Tibial artery (tissue), 4 donors: ENCODE data around the gene LGALS7B.

ENCODE experiments used
- DNase-seq, 2 donors: peaks; one replicate each; pipeline ENCODE4 v3.0.0-alpha.2; 2019
- H3K27ac ChIP-seq, 2 donors: fragments of 200-600 bp; sonication (generic) in 1 of 2; 1 replicate in 1 of 2; 2 replicates in 1 of 2; pipeline ENCODE4 v1.5.1; 2018 to 2019; ENCODE audit warnings: mild to moderate bottlenecking in 1 of 2
- H3K27me3 ChIP-seq, 2 donors: fragments of 200-600 bp; sonication (generic) in 1 of 2; one replicate each; pipeline versions ENCODE4 v1.5.1 to v1.6.0; 2016 to 2019
- H3K36me3 ChIP-seq, 3 donors: fragments of 200-600 bp; sonication (generic) in 2 of 3; one replicate each; pipeline ENCODE4 v1.5.1; 2016 to 2019; ENCODE audit warnings: mild to moderate bottlenecking in 2 of 3
- H3K4me1 ChIP-seq, 4 donors: fragments of 200-600 bp; sonication (generic) in 2 of 4; 1 replicate in 3 of 4; 2 replicates in 1 of 4; pipeline ENCODE4 v1.5.1; 2016 to 2019
- H3K4me3 ChIP-seq, 2 donors: fragments of 200-600 bp; sonication (generic) in 1 of 2; 1 replicate in 1 of 2; 2 replicates in 1 of 2; pipeline ENCODE4 v1.5.1; 2018 to 2019; ENCODE audit warnings: mild to moderate bottlenecking in 2 of 2
- H3K9me3 ChIP-seq, 3 donors: fragments of 200-600 bp; sonication (generic) in 1 of 3; one replicate each; pipeline ENCODE4 v1.5.1; 2016 to 2019
- intact Hi-C: fragments of 100-400 bp; cut with DNase I; formaldehyde crosslinking; loops from one replicate; pipeline ENCODE4 v1.15.0; 2023; ENCODE audit warnings: low total_unique reads
- TF ChIP-seq, protein P1 (sequence below), 2 experiments: fragments of 200-600 bp in 1 of 2; fragments of 450-650 bp in 1 of 2; IDR thresholded peaks; one replicate each; pipeline ENCODE4 v1.5.1; 2017 to 2019; ENCODE audit warnings: antibody characterized with exemption in 2 of 2, mild to moderate bottlenecking in 1 of 2, moderate library complexity in 1 of 2

The LGALS7B gene

DNA sequence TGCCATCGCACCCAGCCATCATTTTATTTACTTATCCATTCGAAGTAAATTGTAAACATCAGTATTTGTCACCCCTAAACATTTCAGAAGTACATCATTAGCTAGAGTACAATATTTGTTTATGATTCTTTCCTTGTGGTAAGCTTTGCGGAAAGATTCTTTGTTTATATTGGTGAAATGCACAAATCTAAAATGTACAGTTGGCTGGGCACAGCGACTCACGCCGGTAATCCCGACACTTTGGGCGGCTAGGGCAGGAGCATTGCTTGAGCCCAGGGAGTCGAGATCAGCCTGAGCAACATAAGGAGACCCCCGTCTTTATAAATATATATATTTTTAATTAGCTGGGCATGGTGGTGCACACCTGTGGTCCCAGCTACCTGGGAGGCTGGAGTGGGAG, 10.1 kb downstream of the LGALS7B start:
- TF ChIP-seq, protein P1, sequence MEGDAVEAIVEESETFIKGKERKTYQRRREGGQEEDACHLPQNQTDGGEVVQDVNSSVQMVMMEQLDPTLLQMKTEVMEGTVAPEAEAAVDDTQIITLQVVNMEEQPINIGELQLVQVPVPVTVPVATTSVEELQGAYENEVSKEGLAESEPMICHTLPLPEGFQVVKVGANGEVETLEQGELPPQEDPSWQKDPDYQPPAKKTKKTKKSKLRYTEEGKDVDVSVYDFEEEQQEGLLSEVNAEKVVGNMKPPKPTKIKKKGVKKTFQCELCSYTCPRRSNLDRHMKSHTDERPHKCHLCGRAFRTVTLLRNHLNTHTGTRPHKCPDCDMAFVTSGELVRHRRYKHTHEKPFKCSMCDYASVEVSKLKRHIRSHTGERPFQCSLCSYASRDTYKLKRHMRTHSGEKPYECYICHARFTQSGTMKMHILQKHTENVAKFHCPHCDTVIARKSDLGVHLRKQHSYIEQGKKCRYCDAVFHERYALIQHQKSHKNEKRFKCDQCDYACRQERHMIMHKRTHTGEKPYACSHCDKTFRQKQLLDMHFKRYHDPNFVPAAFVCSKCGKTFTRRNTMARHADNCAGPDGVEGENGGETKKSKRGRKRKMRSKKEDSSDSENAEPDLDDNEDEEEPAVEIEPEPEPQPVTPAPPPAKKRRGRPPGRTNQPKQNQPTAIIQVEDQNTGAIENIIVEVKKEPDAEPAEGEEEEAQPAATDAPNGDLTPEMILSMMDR (IDR thresholded peaks at IDR 0.05) = no peak
- Histone ChIP-seq H3K9me3 (no peaks in the 10 kb centered on the region), H3K4me1 (no peaks in the 10 kb centered on the region), H3K4me3 (no peak overlapping the region), H3K36me3 (peaks cover 0 to 11% (median 0%) of the 10 kb centered on the region in 3 donors), H3K27me3 (no peaks in the 10 kb centered on the region), H3K27ac (no peak overlapping the region)
- no peak for DNase-seq
- intact Hi-C loops = no loop called here

DNA sequence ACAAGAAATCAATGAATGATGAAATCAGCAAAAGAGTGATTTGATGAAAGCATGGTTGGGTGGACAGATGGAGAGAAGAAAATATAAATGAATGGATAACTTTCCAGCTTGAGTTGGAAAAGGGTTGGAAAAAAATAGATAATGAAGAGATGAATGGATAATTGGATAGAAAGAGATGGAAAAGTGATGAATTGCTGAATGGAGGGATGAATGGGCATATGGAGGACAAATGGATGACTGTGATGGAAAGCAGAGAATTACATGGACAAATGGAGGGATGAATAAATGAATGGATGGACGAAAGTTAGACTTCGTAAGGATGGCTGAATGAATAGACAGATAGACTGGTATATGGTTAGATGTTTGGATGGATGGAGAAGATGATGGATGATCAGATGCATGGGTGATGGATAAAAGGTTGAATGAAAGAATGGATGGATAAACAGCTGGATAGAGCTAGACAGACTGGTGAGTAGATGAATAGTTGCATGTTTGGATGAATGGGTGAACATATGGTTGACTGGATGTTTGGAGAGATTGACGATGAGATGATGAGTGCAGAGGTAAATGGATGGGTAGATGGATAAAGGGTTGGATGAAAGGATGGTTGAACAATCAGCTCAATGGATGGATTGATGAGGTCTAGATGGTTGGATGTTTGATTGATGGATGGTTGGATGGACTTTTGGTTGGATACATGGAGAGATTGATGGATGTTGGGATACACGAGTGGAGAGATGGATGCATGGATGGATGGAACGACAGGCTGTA, 11.8 kb downstream of the LGALS7B start:
- intact Hi-C loops = no loop called here
- Histone ChIP-seq H3K4me1 (no peaks in the 10 kb centered on the region), H3K4me3 (no peak overlapping the region), H3K9me3 (no peaks in the 10 kb centered on the region), H3K27me3 (no peaks in the 10 kb centered on the region), H3K36me3 (peaks cover 0 to 11% (median 0%) of the 10 kb centered on the region in 3 donors), H3K27ac (no peak overlapping the region)
- TF ChIP-seq, protein P1 (IDR thresholded peaks at IDR 0.05) = no peak
- DNase-seq = no peak

DNA sequence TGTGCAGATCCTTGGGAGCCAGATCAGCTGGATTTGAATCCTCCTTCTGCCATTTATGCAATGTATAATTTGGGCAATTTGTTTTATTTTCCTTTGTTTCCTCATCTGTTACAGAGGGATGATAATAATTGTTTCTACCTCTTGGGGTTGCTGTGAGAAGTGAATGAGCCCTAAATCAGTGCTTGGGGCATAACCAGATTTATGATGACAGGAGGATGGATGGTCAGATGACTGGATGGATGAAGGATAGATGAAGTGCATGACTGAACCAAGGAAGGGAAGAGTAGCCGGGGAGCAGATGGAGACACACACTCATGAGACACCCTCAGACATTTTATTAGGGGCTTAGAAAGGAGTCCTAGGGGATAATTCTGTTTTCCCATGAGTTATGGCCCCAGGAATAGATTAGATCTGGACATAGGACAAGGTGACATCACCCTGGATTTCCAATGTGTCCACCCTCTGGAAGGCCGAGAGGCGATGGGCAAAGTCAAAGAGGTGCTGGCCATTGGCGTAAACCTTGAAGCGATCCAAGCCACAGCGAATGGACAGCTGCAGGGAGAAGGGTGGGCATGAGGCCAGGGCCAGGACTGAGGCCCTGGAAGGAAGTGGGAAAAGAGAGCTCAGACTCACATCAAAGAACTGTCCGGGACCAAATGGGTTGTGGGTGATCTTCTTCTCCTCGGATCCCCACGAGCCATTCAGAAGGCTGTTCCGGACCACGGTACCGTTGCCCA, 12.5 kb downstream of the LGALS7B start:
- Histone ChIP-seq H3K27ac (no peak overlapping the region), H3K27me3 (no peaks in the 10 kb centered on the region), H3K9me3 (no peaks in the 10 kb centered on the region), H3K4me1 (no peaks in the 10 kb centered on the region), H3K4me3 (no peak overlapping the region), H3K36me3 (peaks cover 0 to 11% (median 0%) of the 10 kb centered on the region in 3 donors)
- TF ChIP-seq, protein P1 (IDR thresholded peaks at IDR 0.05) = no peak
- intact Hi-C loops = no loop called here
- no peak for DNase-seq

DNA sequence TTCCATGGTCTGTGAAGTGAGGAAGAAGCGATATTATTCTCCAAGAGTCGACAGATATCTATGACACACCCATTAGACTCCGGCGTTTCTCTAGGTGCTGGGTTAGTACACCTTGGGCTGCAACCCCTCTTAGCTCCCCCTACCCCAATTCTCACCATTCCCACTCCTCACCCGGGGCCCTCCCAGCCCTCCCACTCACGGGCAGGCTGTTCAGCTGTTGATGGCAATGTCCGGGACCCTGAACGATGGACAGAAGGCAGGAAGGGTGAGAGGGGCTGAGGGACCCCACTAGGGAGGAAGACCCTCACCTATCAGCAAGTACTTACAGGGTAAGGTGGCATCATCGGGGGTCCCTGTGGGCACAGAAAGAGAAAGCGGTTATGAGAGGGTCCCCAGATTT, 14.5 kb downstream of the LGALS7B start:
- Histone ChIP-seq H3K27me3 (no peaks in the 10 kb centered on the region), H3K27ac (no peak overlapping the region), H3K4me3 (no peak overlapping the region), H3K4me1 (no peaks in the 10 kb centered on the region), H3K9me3 (no peaks in the 10 kb centered on the region), H3K36me3 (peaks cover 0 to 11% (median 0%) of the 10 kb centered on the region in 3 donors)
- TF ChIP-seq, protein P1 (IDR thresholded peaks at IDR 0.05) = no peak
- DNase-seq = no peak
- intact Hi-C loops = no loop called here

DNA sequence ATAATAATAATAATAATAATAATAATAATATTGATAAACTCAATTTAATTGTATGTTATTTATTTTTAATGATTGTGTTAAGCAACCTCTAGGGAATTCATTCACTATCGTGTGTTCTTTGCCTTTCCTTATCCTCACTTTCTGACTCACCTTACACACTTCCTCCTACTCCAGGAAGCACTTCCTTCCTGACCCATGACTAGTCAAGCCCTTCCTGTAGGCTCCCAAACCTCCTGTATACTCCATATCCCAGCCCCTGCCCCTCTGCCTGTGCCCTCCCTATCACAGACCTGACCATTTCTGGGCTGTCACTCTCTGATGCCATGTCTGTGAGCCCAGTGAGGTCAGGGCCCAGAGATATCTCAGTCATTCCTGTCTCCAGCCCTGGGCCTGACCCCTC, 16.2 kb downstream of the LGALS7B start:
- Histone ChIP-seq H3K4me3 (no peak overlapping the region), H3K4me1 (no peaks in the 10 kb centered on the region), H3K9me3 (no peaks in the 10 kb centered on the region), H3K27ac (no peak overlapping the region), H3K36me3 (peaks cover 0 to 11% (median 0%) of the 10 kb centered on the region in 3 donors), H3K27me3 (no peaks in the 10 kb centered on the region)
- TF ChIP-seq, protein P1 (IDR thresholded peaks at IDR 0.05) = no peak
- DNase-seq = no peak
- intact Hi-C loops = no loop called here
